ENCODE results near the gene CHD2.
"Not testable (repeated sequence)": the region's sequence is repeated elsewhere in the genome, so short reads cannot be mapped to it uniquely, and the experiment has no call there.

CHD2 gene

GRCh38 chr15:92899948-92900730, at the start of gene CHD2:
CHD2 (plus strand) TSS chr15:92900324; CDS start chr15:92901238, 914 bp downstream.
- no peak for FAIRE-seq

- FAIRE-seq = no peak
These were observed 46.9 kb upstream of the CHD2 start for GRCh38 chr15:92853222-92853621.

- FAIRE-seq = no peak
These were observed 38.4 kb upstream of the CHD2 start for GRCh38 chr15:92861742-92862141.

- FAIRE-seq = no peak
These were observed 35.9 kb upstream of the CHD2 start for GRCh38 chr15:92864127-92864814.

- FAIRE-seq = no peak
These were observed 30.7 kb upstream of the CHD2 start for GRCh38 chr15:92869263-92869940.

GRCh38 chr15:92870010-92870591, 30.0 kb upstream of the CHD2 start:
- FAIRE-seq = no peak

- FAIRE-seq = not testable (repeated sequence)
These were observed 27.2 kb upstream of the CHD2 start for GRCh38 chr15:92872967-92873366.

- FAIRE-seq = no peak
These were observed 23.1 kb upstream of the CHD2 start for GRCh38 chr15:92877000-92877399.

GRCh38 chr15:92877416-92877815, 22.7 kb upstream of the CHD2 start:
- no peak for FAIRE-seq

GRCh38 chr15:92878593-92879053, 21.5 kb upstream of the CHD2 start:
- no peak for FAIRE-seq

GRCh38 chr15:92879949-92880725, 20.0 kb upstream of the CHD2 start:
- no peak for FAIRE-seq

GRCh38 chr15:92880796-92881195, 19.3 kb upstream of the CHD2 start:
- FAIRE-seq = no peak

GRCh38 chr15:92881211-92881754, 18.8 kb upstream of the CHD2 start:
- no peak for FAIRE-seq

- no peak for FAIRE-seq
These were observed 18.1 kb upstream of the CHD2 start for GRCh38 chr15:92881802-92882696.

- no peak for FAIRE-seq
These were observed 17.4 kb upstream of the CHD2 start for GRCh38 chr15:92882697-92883162.

GRCh38 chr15:92883163-92883875, 16.8 kb upstream of the CHD2 start:
- FAIRE-seq = no peak

GRCh38 chr15:92883876-92884435, 16.2 kb upstream of the CHD2 start:
- FAIRE-seq = peak; percentile 98

GRCh38 chr15:92884436-92885223, 15.5 kb upstream of the CHD2 start:
- FAIRE-seq = no peak

Measured in islet of Langerhans (tissue), 1 donor.